ENCODE measurements around the gene TTC16.
"Not testable (repeated sequence)": the region's sequence is repeated elsewhere in the genome, so short reads cannot be mapped to it uniquely, and the experiment has no call there.

The TTC16 gene

DNA sequence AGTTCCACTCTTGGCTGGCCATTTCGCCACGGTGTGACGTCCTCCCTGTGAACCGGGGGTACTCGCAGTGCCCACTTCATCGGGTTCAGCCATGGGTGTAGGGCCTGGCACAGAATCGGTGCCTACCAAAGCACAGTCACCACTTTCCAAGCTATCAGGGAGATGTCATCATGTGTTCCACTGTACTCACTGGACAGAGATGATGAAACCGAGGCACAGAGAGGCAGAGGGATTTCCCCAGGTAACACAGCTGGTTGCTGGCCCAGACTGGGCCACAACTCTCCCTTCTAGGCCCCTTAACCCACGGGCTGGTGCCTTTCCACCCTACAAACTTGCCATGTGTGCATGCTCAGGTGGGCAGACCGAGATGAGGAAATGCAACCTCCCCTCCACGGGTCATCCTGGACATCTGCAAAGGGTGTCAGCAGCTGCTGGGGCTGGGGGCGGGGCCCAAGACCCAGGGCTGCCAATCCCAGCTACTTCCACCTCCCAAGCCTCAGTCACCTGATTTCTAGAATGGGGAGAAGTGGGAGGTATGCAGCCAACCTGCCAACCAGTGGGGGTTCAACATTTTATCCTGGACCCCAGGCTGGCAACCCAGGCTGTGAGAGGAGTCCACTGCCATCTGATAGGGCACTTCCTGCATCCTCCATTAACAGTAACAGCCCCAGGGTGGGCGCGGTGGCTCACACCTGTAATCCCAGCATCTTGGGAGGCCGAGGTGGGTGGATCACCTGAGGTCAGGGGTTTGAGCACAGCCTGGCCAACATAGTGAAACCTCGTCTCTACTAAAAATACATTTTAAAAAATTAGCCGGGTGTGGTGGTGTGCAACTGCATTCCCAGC lies 63.5 kb downstream of the TTC16 start:
- no peak overlapping the region for H3K4me3 ChIP-seq (ENCODE audit: low read length)
- TF ChIP-seq CTCF (conservative IDR thresholded peaks at IDR 0.05; ENCODE audit: low read length) = no peak
- no peak for DNase-seq (ENCODE audit: low read depth)

GRCh38 chr9:127780126-127780885 lies 64.4 kb downstream of the TTC16 start:
- no peak for DNase-seq (ENCODE audit: low read depth)
- TF ChIP-seq CTCF (conservative IDR thresholded peaks at IDR 0.05; ENCODE audit: low read length) = no peak
- H3K4me3 ChIP-seq (ENCODE audit: low read length) = no peak overlapping the region

- DNase-seq (ENCODE audit: low read depth); H3K4me3 ChIP-seq (ENCODE audit: low read length): not testable (repeated sequence)
Observed at GRCh38 chr9:127780909-127781308, 65.0 kb downstream of the TTC16 start.

Measured in AG10803 (cell line).